CD4-positive, alpha-beta memory T cell (primary cell): Measurements from ENCODE around the gene FAM163A. TPM values are rescaled to one million over a fixed set of nuclear protein-coding genes. Genes with fewer than 3 reads are reported as not detected.
A peak's percentile ranks its signal among the peaks of the same experiment; 100 is the strongest.

ENCODE experiments used
- CTCF ChIA-PET: fragments of 350-600 bp; sonication (Branson Sonifier 250); formaldehyde crosslinking; loops from one replicate; lab custom pipeline; 2021; ENCODE audit warnings: inconsistent platforms; ENCODE audit not compliant: partially characterized antibody; lab: Charles Lee
- POLR2A ChIA-PET: fragments of 350-600 bp; sonication (Branson Sonifier 250); formaldehyde crosslinking; loops from one replicate; lab custom pipeline; 2021; ENCODE audit not compliant: partially characterized antibody; lab: Charles Lee
- DNase-seq, 5 donors: peaks; one replicate each; pipeline versions ENCODE4 v3.0.0 to v3.0.0-alpha.2; 2020 to 2022; ENCODE audit warnings: mixed read lengths in 1 of 5
- H3K27ac ChIP-seq: one replicate; pipeline ENCODE4 v1.7.0; 2013; ENCODE audit warnings: low read depth, low read length
- H3K27me3 ChIP-seq: 2 replicates; pipeline ENCODE4 v1.7.0; 2013; ENCODE audit warnings: mild to moderate bottlenecking, low read length, moderate library complexity; ENCODE audit not compliant: insufficient read depth
- H3K36me3 ChIP-seq: 2 replicates; pipeline ENCODE4 v1.7.0; 2013; ENCODE audit warnings: mild to moderate bottlenecking, low read length, moderate library complexity; ENCODE audit not compliant: insufficient read depth
- H3K4me1 ChIP-seq: 2 replicates; pipeline ENCODE4 v1.7.0; 2013; ENCODE audit warnings: mild to moderate bottlenecking, low read length, moderate library complexity; ENCODE audit not compliant: insufficient read depth
- H3K4me3 ChIP-seq, 2 donors: one replicate each; pipeline ENCODE4 v1.7.0; 2013; ENCODE audit warnings: low read length in 2 of 2, mild to moderate bottlenecking in 1 of 2
- H3K9me3 ChIP-seq, 2 donors: one replicate each; pipeline ENCODE4 v1.7.0; 2013; ENCODE audit warnings: low read length in 2 of 2, control low read depth in 1 of 2; ENCODE audit not compliant: control insufficient read depth in 1 of 2
- H3K27ac Mint-ChIP-seq, 7 donors: one replicate each; pipeline ENCODE4 v1.8.0; 2020 to 2021; ENCODE audit warnings: mixed read lengths in 7 of 7, mild to moderate bottlenecking in 6 of 7, inconsistent platforms in 3 of 7, moderate library complexity in 3 of 7
- H3K27me3 Mint-ChIP-seq, 2 donors: one replicate each; pipeline ENCODE4 v1.8.0; 2020 to 2021; ENCODE audit warnings: mixed read lengths in 2 of 2
- H3K36me3 Mint-ChIP-seq, 2 donors: one replicate each; pipeline ENCODE4 v1.8.0; 2020 to 2021; ENCODE audit warnings: mixed read lengths in 2 of 2, inconsistent platforms in 1 of 2, mild to moderate bottlenecking in 1 of 2
- H3K4me1 Mint-ChIP-seq, 4 donors: one replicate each; pipeline ENCODE4 v1.8.0; 2020 to 2021; ENCODE audit warnings: mixed read lengths in 4 of 4, mild to moderate bottlenecking in 1 of 4
- H3K4me3 Mint-ChIP-seq, 8 donors: one replicate each; pipeline ENCODE4 v1.8.0; 2020 to 2021; ENCODE audit warnings: mixed read lengths in 8 of 8, mild to moderate bottlenecking in 7 of 8, moderate library complexity in 6 of 8, inconsistent platforms in 3 of 8
- H3K9me3 Mint-ChIP-seq, 8 donors: one replicate each; pipeline ENCODE4 v1.8.0; 2020 to 2021; ENCODE audit warnings: mixed read lengths in 8 of 8, mild to moderate bottlenecking in 5 of 8, inconsistent platforms in 3 of 8, moderate library complexity in 1 of 8
- intact Hi-C: fragments of 100-400 bp; cut with micrococcal nuclease; formaldehyde crosslinking; loops from one replicate; pipeline ENCODE4 v1.15.1; 2023
- polyA plus RNA-seq, 2 donors: library from polyadenylated mRNA; unstranded; fragments of 300-500 nt; fragmentation: Illumina TruSeq; gene quantifications; one replicate each; pipeline ENCODE4 v1.2.3, GENCODE V29; 2021
- total RNA-seq, 2 experiments: library from RNA; stranded (reverse); gene quantifications; one replicate each; pipeline ENCODE4 v1.2.3, GENCODE V29; 2021

FAM163A gene
- total and polyA plus RNA-seq, 4 experiments from 2014 or later, result 0.11 to 0.29 (median 0.20) TPM; not detected in 1

- Histone ChIP-seq H3K27me3 (no peaks in the 10 kb centered on the region), H3K27ac (no peak overlapping the region), H3K4me1 (no peaks in the 10 kb centered on the region), H3K9me3 (no peaks in the 10 kb centered on the region), H3K36me3 (no peaks in the 10 kb centered on the region), H3K4me3 (no peak overlapping the region)
- intact Hi-C loops, result no loop called here
- H3K27me3 Mint-ChIP-seq, result no peaks in the 10 kb centered on the region
- no peak overlapping the region for H3K4me3 Mint-ChIP-seq
- peak overlapping the region in 1 of 7 donors; percentile 4 for H3K27ac Mint-ChIP-seq
- H3K36me3 Mint-ChIP-seq, result no peaks in the 10 kb centered on the region
- peaks cover 0 to 7% (median 0%) of the 10 kb centered on the region in 4 donors for H3K4me1 Mint-ChIP-seq
- ChIA-PET CTCF (interaction anchor here (8.3 kb wide), 1 partner anchor 16 kb away, joined by 101 read pairs; no protein-coding TSS in a partner anchor), POLR2A (no interaction called here)
- no peak for DNase-seq
- H3K9me3 Mint-ChIP-seq, result no peaks in the 10 kb centered on the region
These were observed 82.1 kb downstream of the FAM163A start for GRCh38 chr1:179825206-179825605.

GRCh38 chr1:179825798-179826460 lies 82.8 kb downstream of the FAM163A start:
- CTCF ChIA-PET, result interaction anchor here (1.2 kb wide), 1 partner anchor 12 kb away, joined by 3 read pairs; no protein-coding TSS in a partner anchor
- H3K4me3 Mint-ChIP-seq, result no peak overlapping the region
- H3K27me3 ChIP-seq, result no peaks in the 10 kb centered on the region
- DNase-seq, result no peak
- no peaks in the 10 kb centered on the region for H3K27me3 Mint-ChIP-seq
- H3K9me3 ChIP-seq, result no peaks in the 10 kb centered on the region
- no peak overlapping the region for H3K27ac ChIP-seq
- intact Hi-C loops, result no loop called here
- H3K9me3 Mint-ChIP-seq, result no peaks in the 10 kb centered on the region
- H3K4me1 Mint-ChIP-seq, result peaks cover 3 to 15% (median 5%) of the 10 kb centered on the region in 4 donors
- no peaks in the 10 kb centered on the region for H3K36me3 ChIP-seq
- POLR2A ChIA-PET, result no interaction called here
- no peak overlapping the region for H3K4me3 ChIP-seq
- H3K36me3 Mint-ChIP-seq, result no peaks in the 10 kb centered on the region
- peak overlapping the region in 1 of 7 donors; percentile 32 for H3K27ac Mint-ChIP-seq
- peaks cover 5% of the 10 kb centered on the region for H3K4me1 ChIP-seq

- no peak overlapping the region for H3K4me3 ChIP-seq
- H3K27me3 ChIP-seq, result no peaks in the 10 kb centered on the region
- H3K4me1 ChIP-seq, result peaks cover 14% of the 10 kb centered on the region
- H3K27ac ChIP-seq, result no peak overlapping the region
- no peaks in the 10 kb centered on the region for H3K36me3 ChIP-seq
- H3K9me3 ChIP-seq, result no peaks in the 10 kb centered on the region
- Mint-ChIP-seq H3K27me3 (no peaks in the 10 kb centered on the region), H3K27ac (no peak overlapping the region), H3K9me3 (no peaks in the 10 kb centered on the region), H3K4me1 (peaks cover 11 to 23% (median 14%) of the 10 kb centered on the region in 4 donors), H3K4me3 (no peak overlapping the region), H3K36me3 (no peaks in the 10 kb centered on the region)
- intact Hi-C loops, result no loop called here
- POLR2A ChIA-PET, result interaction anchor here (1.5 kb wide), 1 partner anchor 11 kb away, joined by 5 read pairs; no protein-coding TSS in a partner anchor
- no peak for DNase-seq
- CTCF ChIA-PET, result interaction anchor here (1.2 to 2.6 kb wide), 4 partner anchors 7 to 14 kb away, joined by 3 to 21 read pairs (median 6); no protein-coding TSS in a partner anchor
These were observed 83.7 kb downstream of the FAM163A start for GRCh38 chr1:179826626-179827280.

- no peaks in the 10 kb centered on the region for H3K27me3 Mint-ChIP-seq
- H3K9me3 Mint-ChIP-seq, result no peaks in the 10 kb centered on the region
- ChIA-PET CTCF (interaction anchor here (1.3 to 2.6 kb wide), 5 partner anchors 9 to 19 kb away, joined by 3 to 21 read pairs (median 8); no protein-coding TSS in a partner anchor), POLR2A (no interaction called here)
- no peak overlapping the region for H3K4me3 ChIP-seq
- no peak overlapping the region for H3K27ac ChIP-seq
- no peak overlapping the region for H3K4me3 Mint-ChIP-seq
- H3K9me3 ChIP-seq, result no peaks in the 10 kb centered on the region
- intact Hi-C loops, result no loop called here
- no peaks in the 10 kb centered on the region for H3K36me3 ChIP-seq
- H3K4me1 Mint-ChIP-seq, result peaks cover 21 to 38% (median 25%) of the 10 kb centered on the region in 4 donors
- no peaks in the 10 kb centered on the region for H3K36me3 Mint-ChIP-seq
- H3K27me3 ChIP-seq, result no peaks in the 10 kb centered on the region
- no peak overlapping the region for H3K27ac Mint-ChIP-seq
- no peak for DNase-seq
- H3K4me1 ChIP-seq, result peaks cover 22% of the 10 kb centered on the region
These were observed 85.5 kb downstream of the FAM163A start for GRCh38 chr1:179828554-179829110.

GRCh38 chr1:179831225-179831624 lies 88.1 kb downstream of the FAM163A start:
- peak overlapping the region; percentile 8 to 81 (median 76) for H3K4me3 Mint-ChIP-seq
- Histone ChIP-seq H3K4me1 (peaks cover 22% of the 10 kb centered on the region), H3K27ac (peak overlapping the region; percentile 29), H3K9me3 (no peaks in the 10 kb centered on the region), H3K27me3 (no peaks in the 10 kb centered on the region), H3K4me3 (peak overlapping the region in 1 of 2 donors; percentile 13), H3K36me3 (no peaks in the 10 kb centered on the region)
- CTCF ChIA-PET, result interaction anchor here (0.5 to 5.5 kb wide), 5 partner anchors 12 to 125 kb away, joined by 3 to 59 read pairs (median 5); no protein-coding TSS in a partner anchor
- no peaks in the 10 kb centered on the region for H3K9me3 Mint-ChIP-seq
- no peaks in the 10 kb centered on the region for H3K27me3 Mint-ChIP-seq
- peaks cover 21 to 38% (median 25%) of the 10 kb centered on the region in 4 donors for H3K4me1 Mint-ChIP-seq
- H3K27ac Mint-ChIP-seq, result peak overlapping the region; percentile 61 to 94 (median 87)
- no peak for DNase-seq
- intact Hi-C loops, result loop anchor here (5.0 kb wide), 1 partner anchor 46 kb away; the partner anchor contains the start of gene TOR1AIP2
- POLR2A ChIA-PET, result interaction anchor here (1.0 to 3.0 kb wide), 4 partner anchors 14 to 123 kb away, joined by 3 to 22 read pairs (median 8); partner anchors contain the start of genes CEP350 and TOR1AIP1
- H3K36me3 Mint-ChIP-seq, result peaks cover 4% of the 10 kb centered on the region in 2 donors

GRCh38 chr1:179831852-179832699 lies 89.0 kb downstream of the FAM163A start:
- intact Hi-C loops, result loop anchor here (1.0 to 5.0 kb wide), 2 partner anchors 18 to 45 kb away; partner anchors contain the start of gene TOR1AIP2
- peak overlapping the region in 1 of 2 donors; percentile 13 for H3K4me3 ChIP-seq

More at GRCh38 chr1:179831852-179832699, 89.0 kb downstream of the FAM163A start:
- Mint-ChIP-seq H3K27me3 (no peaks in the 10 kb centered on the region), H3K4me3 (peak overlapping the region; percentile 50 to 81 (median 76)), H3K4me1 (peaks cover 21 to 38% (median 25%) of the 10 kb centered on the region in 4 donors), H3K9me3 (no peaks in the 10 kb centered on the region), H3K36me3 (peaks cover 4 to 5% of the 10 kb centered on the region in 2 donors), H3K27ac (peak overlapping the region; percentile 61 to 94 (median 87))
- ChIA-PET POLR2A (interaction anchor here (1.0 to 3.0 kb wide), 3 partner anchors 15 to 50 kb away, joined by 3 to 22 read pairs (median 12); partner anchors contain the start of gene TOR1AIP1), CTCF (interaction anchor here (0.5 to 5.5 kb wide), 7 partner anchors 13 to 547 kb away, joined by 3 to 59 read pairs (median 4); no protein-coding TSS in a partner anchor)
- H3K9me3 ChIP-seq, result no peaks in the 10 kb centered on the region
- H3K27ac ChIP-seq, result peak overlapping the region; percentile 29
- no peaks in the 10 kb centered on the region for H3K36me3 ChIP-seq
- no peaks in the 10 kb centered on the region for H3K27me3 ChIP-seq
- DNase-seq, result peak in 4 of 5 donors; percentile 53 to 66 (median 63)
- H3K4me1 ChIP-seq, result peaks cover 22% of the 10 kb centered on the region
